Activated CD8-positive, alpha-beta memory T cell treated with anti-CD3 and anti-CD28 coated beads, Interleukin-2, amount 50 U/mL, for 24 hours (primary cell): ENCODE data around the gene HSPB6.
"Not testable (repeated sequence)": the region's sequence is repeated elsewhere in the genome, so short reads cannot be mapped to it uniquely, and the experiment has no call there.

Experiments used
- DNase-seq: peaks from one replicate; pipeline ENCODE4 v3.0.0-alpha.2; 2020; ENCODE audit errors: extremely low read depth

HSPB6 gene

GRCh38 chr19:35786299-35787160, 29.7 kb upstream of the HSPB6 start:
- no peak for DNase-seq

- no peak for DNase-seq
Observed at GRCh38 chr19:35785339-35785627, 28.5 kb upstream of the HSPB6 start.

- no peak for DNase-seq
Observed at GRCh38 chr19:35784503-35785338, 27.9 kb upstream of the HSPB6 start.

- no peak for DNase-seq
Observed at GRCh38 chr19:35783469-35784434, 26.9 kb upstream of the HSPB6 start.

GRCh38 chr19:35782589-35782988, 25.8 kb upstream of the HSPB6 start:
- DNase-seq, result no peak

GRCh38 chr19:35781650-35782049, 24.8 kb upstream of the HSPB6 start:
- DNase-seq, result no peak

- DNase-seq, result no peak
Observed at GRCh38 chr19:35780717-35781116, 23.9 kb upstream of the HSPB6 start.

- DNase-seq, result no peak
Observed at GRCh38 chr19:35780058-35780457, 23.2 kb upstream of the HSPB6 start.

GRCh38 chr19:35779033-35779432, 22.2 kb upstream of the HSPB6 start:
- no peak for DNase-seq

- no peak for DNase-seq
Observed at GRCh38 chr19:35777961-35778360, 21.1 kb upstream of the HSPB6 start.

- DNase-seq, result no peak
Observed at GRCh38 chr19:35777086-35777841, 20.4 kb upstream of the HSPB6 start.

- no peak for DNase-seq
Observed at GRCh38 chr19:35776102-35776788, 19.4 kb upstream of the HSPB6 start.

- DNase-seq, result peak; percentile 97
Observed at GRCh38 chr19:35775298-35776101, 18.7 kb upstream of the HSPB6 start, which contains the start of gene ARHGAP33. Gene ARHGAP33, plus strand, starts transcription at chr19:35775564. Its CDS starts 95 bp downstream, at chr19:35775659.

GRCh38 chr19:35775046-35775297, 18.1 kb upstream of the HSPB6 start:
- no peak for DNase-seq

- DNase-seq, result no peak
Observed at GRCh38 chr19:35774274-35775045, 17.6 kb upstream of the HSPB6 start.

- DNase-seq, result no peak
Observed at GRCh38 chr19:35773020-35773806, 16.4 kb upstream of the HSPB6 start.

- not testable (repeated sequence) for DNase-seq
Observed at GRCh38 chr19:35772362-35772761, 15.5 kb upstream of the HSPB6 start.

GRCh38 chr19:35768082-35768421, 11.2 kb upstream of the HSPB6 start:
- no peak for DNase-seq
